ENCODE data around the gene TAX1BP1.

The TAX1BP1 gene

DNA sequence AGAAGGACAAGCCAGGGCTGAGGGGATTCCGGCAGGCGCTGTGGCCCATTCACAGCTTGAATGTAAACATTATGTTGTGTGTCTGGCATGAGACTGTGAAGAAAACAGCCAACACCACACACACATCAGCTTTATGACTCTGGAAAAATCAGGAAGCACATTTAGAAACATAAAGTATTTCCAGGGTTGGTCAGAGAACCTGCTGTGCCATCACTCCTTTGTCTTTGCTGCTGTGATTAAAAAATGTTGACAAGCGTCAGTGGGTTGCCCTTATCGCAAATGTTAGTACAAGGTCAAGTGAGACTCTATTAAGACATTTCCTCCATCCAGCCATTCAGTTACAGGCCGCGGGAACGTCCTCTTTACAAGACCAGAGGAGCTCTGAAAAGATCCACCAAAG, 95.4 kb downstream of the TAX1BP1 start:
- TF ChIP-seq CTCF (IDR thresholded peaks at IDR 0.05; ENCODE audit: poor library complexity, severe bottlenecking), result no peak
- H3K27ac ChIP-seq (ENCODE audit: poor library complexity, severe bottlenecking), result no peak overlapping the region
- H3K9me3 ChIP-seq (ENCODE audit: severe bottlenecking), result no peaks in the 10 kb centered on the region
- ATAC-seq (ENCODE audit: low read depth) (no peak), DNase-seq (ENCODE audit: low spot score) (no peak)
- no peak overlapping the region for H3K4me3 ChIP-seq (ENCODE audit: severe bottlenecking)
- H3K27me3 ChIP-seq (ENCODE audit: insufficient read depth, poor library complexity, severe bottlenecking), result no peaks in the 10 kb centered on the region
- H3K4me1 ChIP-seq (ENCODE audit: insufficient read depth, poor library complexity, severe bottlenecking), result no peaks in the 10 kb centered on the region
- H3K36me3 ChIP-seq (ENCODE audit: low read depth), result peaks cover 27% of the 10 kb centered on the region

DNA sequence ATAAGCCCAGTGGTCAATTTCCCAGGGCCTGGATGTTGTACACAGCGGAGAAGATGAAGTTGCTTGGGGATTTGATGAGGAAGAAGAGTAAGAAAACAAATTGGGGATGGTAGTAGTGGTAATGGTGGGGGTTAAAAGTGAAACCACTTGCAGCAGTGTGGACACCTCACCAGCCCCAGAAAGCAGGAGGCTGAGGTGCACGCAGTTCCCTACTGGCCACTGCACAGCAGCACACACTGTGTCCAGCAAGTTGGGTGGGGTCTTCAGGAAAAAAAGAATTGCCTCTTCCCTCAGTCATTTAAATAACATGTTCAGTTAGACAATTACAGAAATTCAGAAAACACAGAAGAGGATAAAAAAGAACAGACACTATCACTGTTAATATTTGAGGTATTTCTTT, 96.6 kb downstream of the TAX1BP1 start:
- ATAC-seq (ENCODE audit: low read depth) (no peak), DNase-seq (ENCODE audit: low spot score) (no peak)
- Histone ChIP-seq H3K27me3 (ENCODE audit: insufficient read depth, poor library complexity, severe bottlenecking) (no peaks in the 10 kb centered on the region), H3K36me3 (ENCODE audit: low read depth) (peaks cover 16% of the 10 kb centered on the region), H3K4me1 (ENCODE audit: insufficient read depth, poor library complexity, severe bottlenecking) (no peaks in the 10 kb centered on the region), H3K9me3 (ENCODE audit: severe bottlenecking) (no peaks in the 10 kb centered on the region), H3K27ac (ENCODE audit: poor library complexity, severe bottlenecking) (no peak overlapping the region), H3K4me3 (ENCODE audit: severe bottlenecking) (no peak overlapping the region)
- TF ChIP-seq CTCF (IDR thresholded peaks at IDR 0.05; ENCODE audit: poor library complexity, severe bottlenecking), result no peak

DNA sequence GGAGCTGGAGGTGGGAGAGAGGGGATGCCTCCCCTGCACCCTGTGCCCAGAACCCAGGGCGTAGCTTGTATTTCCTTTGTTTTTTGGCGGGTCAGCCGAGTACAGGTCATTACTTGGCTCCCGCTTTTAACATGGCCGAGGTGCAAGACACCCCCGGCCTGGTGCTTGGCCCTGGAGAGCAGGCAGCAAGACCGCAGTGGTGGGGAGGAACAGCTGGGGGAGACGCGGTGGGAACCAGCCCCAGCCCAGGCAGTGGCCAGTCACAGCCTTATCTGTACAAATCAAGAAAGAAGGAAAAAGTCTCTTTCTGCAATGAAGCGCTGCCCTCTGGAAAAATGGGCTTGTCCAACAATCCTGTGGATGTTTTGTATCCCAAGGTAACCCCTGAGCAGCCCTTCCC, 99.1 kb downstream of the TAX1BP1 start:
- H3K27ac ChIP-seq (ENCODE audit: poor library complexity, severe bottlenecking), result no peak overlapping the region
- ATAC-seq (ENCODE audit: low read depth), result no peak
- no peak overlapping the region for H3K4me3 ChIP-seq (ENCODE audit: severe bottlenecking)
- H3K27me3 ChIP-seq (ENCODE audit: insufficient read depth, poor library complexity, severe bottlenecking), result no peaks in the 10 kb centered on the region
- H3K36me3 ChIP-seq (ENCODE audit: low read depth), result 0 out of 2 replicates have a peak, but pooled peaks cover 3% of the 10 kb centered on the region
- TF ChIP-seq CTCF (IDR thresholded peaks at IDR 0.05; ENCODE audit: poor library complexity, severe bottlenecking), result no peak
- no peaks in the 10 kb centered on the region for H3K9me3 ChIP-seq (ENCODE audit: severe bottlenecking)
- H3K4me1 ChIP-seq (ENCODE audit: insufficient read depth, poor library complexity, severe bottlenecking), result no peaks in the 10 kb centered on the region
- DNase-seq (ENCODE audit: low spot score), result no peak

GRCh38 chr7:27840313-27840712, 100.4 kb downstream of the TAX1BP1 start:
- no peaks in the 10 kb centered on the region for H3K9me3 ChIP-seq (ENCODE audit: severe bottlenecking)
- no peaks in the 10 kb centered on the region for H3K27me3 ChIP-seq (ENCODE audit: insufficient read depth, poor library complexity, severe bottlenecking)
- H3K36me3 ChIP-seq (ENCODE audit: low read depth), result 0 out of 2 replicates have a peak, but pooled peaks cover under 1% of the 10 kb centered on the region
- no peaks in the 10 kb centered on the region for H3K4me1 ChIP-seq (ENCODE audit: insufficient read depth, poor library complexity, severe bottlenecking)
- TF ChIP-seq CTCF (IDR thresholded peaks at IDR 0.05; ENCODE audit: poor library complexity, severe bottlenecking), result no peak
- H3K27ac ChIP-seq (ENCODE audit: poor library complexity, severe bottlenecking), result no peak overlapping the region
- ATAC-seq (ENCODE audit: low read depth), result no peak
- no peak for DNase-seq (ENCODE audit: low spot score)
- no peak overlapping the region for H3K4me3 ChIP-seq (ENCODE audit: severe bottlenecking)

DNA sequence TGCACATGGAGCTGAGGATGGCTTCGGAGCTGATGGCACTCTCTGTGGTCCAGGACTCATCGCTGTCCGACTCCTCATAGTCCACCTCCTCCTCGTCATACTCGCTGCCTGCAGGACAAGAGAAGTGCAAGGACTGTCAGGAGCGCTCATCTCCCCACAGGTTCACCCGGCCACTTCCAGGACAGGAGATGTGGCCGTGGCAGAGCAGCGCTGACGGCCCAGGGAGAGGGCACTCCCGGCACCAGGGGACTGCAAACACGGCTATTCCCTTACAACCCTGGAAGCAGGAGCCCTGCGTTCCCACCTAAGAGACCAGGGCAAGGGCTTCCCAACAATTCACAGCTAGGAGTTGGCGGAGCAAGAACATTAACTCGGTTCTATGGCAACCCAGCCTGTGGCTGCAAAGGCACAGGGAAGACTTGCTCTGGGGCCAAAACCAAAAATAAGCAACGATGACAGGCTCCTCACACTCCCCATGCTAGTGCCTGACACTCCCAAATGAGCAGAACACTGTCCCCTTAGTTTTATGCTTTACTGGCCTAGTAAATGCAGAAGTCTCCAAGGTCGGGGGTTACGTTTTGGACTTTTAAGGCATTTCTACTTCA, 100.9 kb downstream of the TAX1BP1 start:
- Histone ChIP-seq H3K36me3 (ENCODE audit: low read depth) (no peaks in the 10 kb centered on the region), H3K27ac (ENCODE audit: poor library complexity, severe bottlenecking) (no peak overlapping the region), H3K9me3 (ENCODE audit: severe bottlenecking) (no peaks in the 10 kb centered on the region), H3K4me3 (ENCODE audit: severe bottlenecking) (no peak overlapping the region), H3K27me3 (ENCODE audit: insufficient read depth, poor library complexity, severe bottlenecking) (no peaks in the 10 kb centered on the region), H3K4me1 (ENCODE audit: insufficient read depth, poor library complexity, severe bottlenecking) (no peaks in the 10 kb centered on the region)
- DNase-seq (ENCODE audit: low spot score) (no peak), ATAC-seq (ENCODE audit: low read depth) (no peak)
- no peak for TF ChIP-seq CTCF (IDR thresholded peaks at IDR 0.05; ENCODE audit: poor library complexity, severe bottlenecking)

Data from RWPE2 (cell line).